GM12878 (cell line): ENCODE results near the gene C2. TPM values are rescaled to one million over a fixed set of nuclear protein-coding genes. Genes with fewer than 3 reads are reported as not detected.

Experiments used
- ATAC-seq: fragments of 200-7000 bp; cut with Tn5 transposase; 3 replicates; pipeline ENCODE4 v1.9.1; 2020; ENCODE audit warnings: mild to moderate bottlenecking, moderate library complexity
- BruUV-seq: library from RNA; stranded (reverse); fragments of 400-500 nt; replicated peaks from 2 replicates; lab custom pipeline; 2021; lab: Mats Ljungman, UMichigan
- CTCF ChIA-PET: fragments of 300-600 bp; sonication (Branson Sonifier 250); formaldehyde crosslinking; extraction: SDS; loops from one replicate; lab custom pipeline; 2021; ENCODE audit warnings: inconsistent platforms; lab: Yijun Ruan, JAX
- POLR2A ChIA-PET: fragments of 350-600 bp; formaldehyde crosslinking; extraction: SDS; loops from one replicate; lab custom pipeline; 2021; ENCODE audit warnings: inconsistent platforms; lab: Charles Lee
- RAD21 ChIA-PET: fragments of 300-600 bp; sonication (Branson Sonifier 250); formaldehyde crosslinking; loops from one replicate; lab custom pipeline; 2023; ENCODE audit warnings: antibody characterized with exemption; ENCODE audit not compliant: unreplicated experiment; lab: Charles Lee
- SMC1A ChIA-PET: fragments of 300-600 bp; sonication (Branson Sonifier 250); formaldehyde crosslinking; loops from one replicate; lab custom pipeline; 2023; ENCODE audit not compliant: unreplicated experiment, uncharacterized antibody; lab: Charles Lee
- DNase-seq: peaks from one replicate; pipeline ENCODE4 v3.0.0-alpha.2; 2011; ENCODE audit warnings: low read depth, low spot score
- FAIRE-seq: peaks from 3 replicates; lab custom pipeline; 2011; peaks lifted over from hg19 to GRCh38; lab: Jason Lieb, UNC
- H2AFZ ChIP-seq: 2 replicates; pipeline ENCODE4 v1.6.0; 2011; ENCODE audit warnings: low read depth, low read length, control low read depth; ENCODE audit not compliant: control insufficient read depth
- H3K27ac ChIP-seq: 2 replicates; pipeline ENCODE4 v1.5.1; 2011; ENCODE audit warnings: control low read depth; ENCODE audit not compliant: control insufficient read depth, insufficient read depth
- H3K27me3 ChIP-seq, 2 experiments: replicated peaks in 1 of 2; 2 replicates each; pipeline versions ENCODE4 v1.6.0 to v1.6.1; 2011; ENCODE audit warnings: low read length in 1 of 2; ENCODE audit not compliant: control insufficient read depth in 2 of 2, insufficient read depth in 2 of 2
- H3K36me3 ChIP-seq, 2 experiments: 2 replicates each; pipeline ENCODE4 v1.5.1; 2011; ENCODE audit warnings: low read length in 1 of 2; ENCODE audit not compliant: control insufficient read depth in 2 of 2, insufficient read depth in 2 of 2
- H3K4me1 ChIP-seq: 2 replicates; pipeline ENCODE4 v1.6.1; 2011; ENCODE audit warnings: mild to moderate bottlenecking, low read length, moderate library complexity, mixed read lengths; ENCODE audit not compliant: control insufficient read depth, insufficient read depth
- H3K4me2 ChIP-seq: 2 replicates; pipeline ENCODE4 v1.6.0; 2011; ENCODE audit warnings: control low read depth; ENCODE audit not compliant: control insufficient read depth, insufficient read depth
- H3K4me3 ChIP-seq: fragments of 200-600 bp; sonication (generic); 2 replicates; pipeline ENCODE4 v1.5.1; 2016
- H3K79me2 ChIP-seq: 2 replicates; pipeline ENCODE4 v1.6.0; 2011; ENCODE audit warnings: low read length; ENCODE audit not compliant: control insufficient read depth, insufficient read depth
- H3K9ac ChIP-seq: 2 replicates; pipeline ENCODE4 v1.8.0; 2011; ENCODE audit warnings: low read length, control low read depth, mixed read lengths; ENCODE audit not compliant: control insufficient read depth, insufficient read depth
- H3K9me3 ChIP-seq: replicated peaks from 3 replicates; pipeline ENCODE4 v1.5.1; 2011; ENCODE audit warnings: mild to moderate bottlenecking, low read length; ENCODE audit not compliant: control insufficient read depth, insufficient read depth
- H4K20me1 ChIP-seq: 2 replicates; pipeline ENCODE4 v1.6.0; 2011; ENCODE audit not compliant: control insufficient read depth, insufficient read depth
- WGBS: methylation state at CpG from one replicate; pipeline ENCODE4 v1.1.6; 2016; ENCODE audit warnings: low lambda C conversion rate; ENCODE audit not compliant: insufficient replicate concordance, insufficient coverage; ENCODE audit errors: missing lambda C conversion rate; 5-methylcytosine and 5-hydroxymethylcytosine counted together
- in situ Hi-C: fragments of 300-500 bp; cut with MboI; formaldehyde crosslinking; loops from 9 replicates; pipeline ENCODE4 v1.14.3; 2018; ENCODE audit warnings: mixed read lengths
- intact Hi-C: fragments of 100-400 bp; cut with micrococcal nuclease; formaldehyde crosslinking; loops from one replicate; pipeline ENCODE4 v1.14.2; 2022; ENCODE audit not compliant: unreplicated experiment
- polyA plus RNA-seq, 11 experiments: library from polyadenylated mRNA; depleted of rRNA in 4 of 11; unstranded in 6 of 11; stranded (reverse) in 5 of 11; fragments of >200 nt; fragmentation: Nextera tagmentation in 4 of 11; fragmentation: Illumina TruSeq in 1 of 11; extraction: Ambion mirVana in 4 of 11; extraction: Trizol in 1 of 11; gene quantifications; 1 replicate in 1 of 11; 2 replicates in 10 of 11; pipeline versions ENCODE4 v1.2.1 to v1.2.3, GENCODE V29; 2011 to 2016; ENCODE audit warnings: inconsistent platforms in 2 of 11, missing spikeins in 2 of 11, low read depth in 1 of 11
- total RNA-seq, 4 experiments: library from RNA; depleted of rRNA in 3 of 4; stranded (reverse); fragments of >200 nt in 3 of 4; fragmentation: Illumina TruSeq in 1 of 4; extraction: Trizol in 1 of 4; gene quantifications; 2 replicates each; pipeline versions ENCODE4 v1.2.1 to v1.2.3, GENCODE V29; 2013 to 2021
- TF ChIP-seq, protein P1 (sequence below), 3 experiments: IDR thresholded peaks in 2 of 3; conservative IDR thresholded peaks in 1 of 3; 2 replicates each; pipeline ENCODE4 v1.5.1; 2011; ENCODE audit warnings: low read depth in 3 of 3, low read length in 3 of 3, mild to moderate bottlenecking in 3 of 3, control low read depth in 2 of 3, moderate library complexity in 2 of 3, inconsistent platforms in 1 of 3, mixed read lengths in 1 of 3; ENCODE audit not compliant: control insufficient read depth in 2 of 3, insufficient read depth in 1 of 3; ENCODE audit errors: extremely low read depth in 1 of 3
- TF ChIP-seq, protein P2 (sequence below): fragments of 450-650 bp; IDR thresholded peaks from 2 replicates; pipeline ENCODE4 v1.6.1; 2017; ENCODE audit warnings: mild to moderate bottlenecking, moderate library complexity

Gene C2
- total and polyA plus RNA-seq, 10 of the 15 experiments (the other 5 are each of a cell fraction or from before 2014, with no cell fraction given), result 0.06 to 0.97 (median 0.21) TPM; not detected in 5

GRCh38 chr6:31943742-31944141 lies 16.2 kb downstream of the C2 start:
- DNase-seq, result no peak
- no peak overlapping the region for H3K4me2 ChIP-seq
- H3K9me3 ChIP-seq, result no peaks in the 10 kb centered on the region
- no peaks in the 10 kb centered on the region for H4K20me1 ChIP-seq
- in situ Hi-C loops (no loop called here), intact Hi-C loops (no loop called here)
- peaks cover 3% of the 10 kb centered on the region; the same call in 1 of the 2 replicates for H3K4me1 ChIP-seq
- H2AFZ ChIP-seq, result no peak overlapping the region
- ChIA-PET RAD21 (no interaction called here), SMC1A (interaction anchor here (1.5 kb wide), 1 partner anchor 28 kb away, joined by 3 read pairs; the partner anchor contains the start of gene DXO), POLR2A (interaction anchor here (0.5 kb wide), 1 partner anchor 171 kb away, joined by 5 read pairs; no protein-coding TSS in a partner anchor), CTCF (no interaction called here)
- H3K9ac ChIP-seq, result no peak overlapping the region
- H3K27me3 ChIP-seq, result peaks cover 0 to 3% of the 10 kb centered on the region in 2 experiments; a peak in 3 of 4 replicates
- no TSS peak for BruUV-seq
- H3K36me3 ChIP-seq, result no peaks in the 10 kb centered on the region
- 33% methylated on average over 3 of the region's 3 CpGs for WGBS
- H3K27ac ChIP-seq, result no peak overlapping the region
- TF ChIP-seq, protein P1, sequence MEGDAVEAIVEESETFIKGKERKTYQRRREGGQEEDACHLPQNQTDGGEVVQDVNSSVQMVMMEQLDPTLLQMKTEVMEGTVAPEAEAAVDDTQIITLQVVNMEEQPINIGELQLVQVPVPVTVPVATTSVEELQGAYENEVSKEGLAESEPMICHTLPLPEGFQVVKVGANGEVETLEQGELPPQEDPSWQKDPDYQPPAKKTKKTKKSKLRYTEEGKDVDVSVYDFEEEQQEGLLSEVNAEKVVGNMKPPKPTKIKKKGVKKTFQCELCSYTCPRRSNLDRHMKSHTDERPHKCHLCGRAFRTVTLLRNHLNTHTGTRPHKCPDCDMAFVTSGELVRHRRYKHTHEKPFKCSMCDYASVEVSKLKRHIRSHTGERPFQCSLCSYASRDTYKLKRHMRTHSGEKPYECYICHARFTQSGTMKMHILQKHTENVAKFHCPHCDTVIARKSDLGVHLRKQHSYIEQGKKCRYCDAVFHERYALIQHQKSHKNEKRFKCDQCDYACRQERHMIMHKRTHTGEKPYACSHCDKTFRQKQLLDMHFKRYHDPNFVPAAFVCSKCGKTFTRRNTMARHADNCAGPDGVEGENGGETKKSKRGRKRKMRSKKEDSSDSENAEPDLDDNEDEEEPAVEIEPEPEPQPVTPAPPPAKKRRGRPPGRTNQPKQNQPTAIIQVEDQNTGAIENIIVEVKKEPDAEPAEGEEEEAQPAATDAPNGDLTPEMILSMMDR (IDR thresholded peaks at IDR 0.05 in 2 of 3, conservative IDR thresholded peaks at IDR 0.05 in 1 of 3; ENCODE audit: control insufficient read depth in 2 of 3, extremely low read depth in 1 of 3, insufficient read depth in 1 of 3, low read depth in 3 of 3, low read length in 3 of 3), result no peak
- TF ChIP-seq, protein P2, sequence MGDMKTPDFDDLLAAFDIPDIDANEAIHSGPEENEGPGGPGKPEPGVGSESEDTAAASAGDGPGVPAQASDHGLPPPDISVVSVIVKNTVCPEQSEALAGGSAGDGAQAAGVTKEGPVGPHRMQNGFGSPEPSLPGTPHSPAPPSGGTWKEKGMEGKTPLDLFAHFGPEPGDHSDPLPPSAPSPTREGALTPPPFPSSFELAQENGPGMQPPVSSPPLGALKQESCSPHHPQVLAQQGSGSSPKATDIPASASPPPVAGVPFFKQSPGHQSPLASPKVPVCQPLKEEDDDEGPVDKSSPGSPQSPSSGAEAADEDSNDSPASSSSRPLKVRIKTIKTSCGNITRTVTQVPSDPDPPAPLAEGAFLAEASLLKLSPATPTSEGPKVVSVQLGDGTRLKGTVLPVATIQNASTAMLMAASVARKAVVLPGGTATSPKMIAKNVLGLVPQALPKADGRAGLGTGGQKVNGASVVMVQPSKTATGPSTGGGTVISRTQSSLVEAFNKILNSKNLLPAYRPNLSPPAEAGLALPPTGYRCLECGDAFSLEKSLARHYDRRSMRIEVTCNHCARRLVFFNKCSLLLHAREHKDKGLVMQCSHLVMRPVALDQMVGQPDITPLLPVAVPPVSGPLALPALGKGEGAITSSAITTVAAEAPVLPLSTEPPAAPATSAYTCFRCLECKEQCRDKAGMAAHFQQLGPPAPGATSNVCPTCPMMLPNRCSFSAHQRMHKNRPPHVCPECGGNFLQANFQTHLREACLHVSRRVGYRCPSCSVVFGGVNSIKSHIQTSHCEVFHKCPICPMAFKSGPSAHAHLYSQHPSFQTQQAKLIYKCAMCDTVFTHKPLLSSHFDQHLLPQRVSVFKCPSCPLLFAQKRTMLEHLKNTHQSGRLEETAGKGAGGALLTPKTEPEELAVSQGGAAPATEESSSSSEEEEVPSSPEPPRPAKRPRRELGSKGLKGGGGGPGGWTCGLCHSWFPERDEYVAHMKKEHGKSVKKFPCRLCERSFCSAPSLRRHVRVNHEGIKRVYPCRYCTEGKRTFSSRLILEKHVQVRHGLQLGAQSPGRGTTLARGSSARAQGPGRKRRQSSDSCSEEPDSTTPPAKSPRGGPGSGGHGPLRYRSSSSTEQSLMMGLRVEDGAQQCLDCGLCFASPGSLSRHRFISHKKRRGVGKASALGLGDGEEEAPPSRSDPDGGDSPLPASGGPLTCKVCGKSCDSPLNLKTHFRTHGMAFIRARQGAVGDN, result no peak
- TF ChIP-seq, all 136 proteins: peak for 0
- no peak for ATAC-seq
- Histone ChIP-seq H3K79me2 (no peaks in the 10 kb centered on the region), H3K4me3 (no peak overlapping the region)
- no peak for FAIRE-seq
